Fibroblast of the aortic adventitia (primary cell): ENCODE measurements around the gene CPNE1. TPM values are rescaled to one million over a fixed set of nuclear protein-coding genes. Genes with fewer than 3 reads are reported as not detected.

Experiments
- DNase-seq: peaks from one replicate; pipeline ENCODE4 v3.0.0-alpha.2; 2010; ENCODE audit warnings: low read depth
- H3K4me3 ChIP-seq: 2 replicates; pipeline ENCODE4 v1.5.1; 2011; ENCODE audit warnings: low read depth, mild to moderate bottlenecking, control low read depth, low read length, moderate library complexity
- total RNA-seq: library from RNA; depleted of rRNA; stranded (reverse); fragments of >200 nt; gene quantifications from 2 replicates; pipeline ENCODE4 v1.2.3, GENCODE V29; 2012; ENCODE audit warnings: low replicate concordance
- TF ChIP-seq, protein P1 (sequence below): IDR thresholded peaks from 2 replicates; pipeline ENCODE4 v1.5.1; 2011; ENCODE audit warnings: mild to moderate bottlenecking, low read length, control low read depth, inconsistent platforms; ENCODE audit not compliant: insufficient read depth

The CPNE1 gene
- total RNA-seq, 1 donor: 154 TPM

DNA sequence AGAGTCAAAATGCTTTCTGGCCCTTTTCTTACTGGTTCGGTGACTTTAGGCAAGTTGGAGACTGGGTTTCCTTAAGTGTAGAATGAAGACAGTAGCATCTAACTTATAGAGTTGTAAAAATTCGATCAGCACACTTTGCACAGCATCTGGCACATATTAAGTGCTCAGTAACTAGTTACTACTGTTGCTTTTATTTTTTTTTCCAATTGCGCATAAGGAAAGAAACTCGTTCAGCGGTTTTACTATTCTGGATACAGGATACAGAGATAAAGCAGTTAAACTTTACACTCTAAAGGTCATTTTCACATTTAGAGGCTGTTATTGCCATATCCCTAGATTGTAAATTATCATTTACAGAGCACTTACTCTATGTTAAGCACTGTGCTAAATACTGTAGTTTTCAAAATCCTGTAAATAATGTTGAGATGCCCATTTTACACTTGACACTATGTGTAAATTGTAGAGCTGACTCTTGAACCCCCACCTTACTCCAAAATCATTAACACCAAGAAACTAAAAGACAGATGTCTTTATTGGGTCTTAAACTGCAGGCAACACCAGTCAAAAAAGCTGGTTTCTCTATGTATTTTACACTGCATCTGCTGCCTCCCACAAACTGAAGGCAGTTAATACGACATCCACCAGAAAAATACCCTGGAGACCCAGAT is 35.4 kb upstream of the CPNE1 start:
- H3K4me3 ChIP-seq: peak overlapping the region; percentile 98
- TF ChIP-seq, protein P1, sequence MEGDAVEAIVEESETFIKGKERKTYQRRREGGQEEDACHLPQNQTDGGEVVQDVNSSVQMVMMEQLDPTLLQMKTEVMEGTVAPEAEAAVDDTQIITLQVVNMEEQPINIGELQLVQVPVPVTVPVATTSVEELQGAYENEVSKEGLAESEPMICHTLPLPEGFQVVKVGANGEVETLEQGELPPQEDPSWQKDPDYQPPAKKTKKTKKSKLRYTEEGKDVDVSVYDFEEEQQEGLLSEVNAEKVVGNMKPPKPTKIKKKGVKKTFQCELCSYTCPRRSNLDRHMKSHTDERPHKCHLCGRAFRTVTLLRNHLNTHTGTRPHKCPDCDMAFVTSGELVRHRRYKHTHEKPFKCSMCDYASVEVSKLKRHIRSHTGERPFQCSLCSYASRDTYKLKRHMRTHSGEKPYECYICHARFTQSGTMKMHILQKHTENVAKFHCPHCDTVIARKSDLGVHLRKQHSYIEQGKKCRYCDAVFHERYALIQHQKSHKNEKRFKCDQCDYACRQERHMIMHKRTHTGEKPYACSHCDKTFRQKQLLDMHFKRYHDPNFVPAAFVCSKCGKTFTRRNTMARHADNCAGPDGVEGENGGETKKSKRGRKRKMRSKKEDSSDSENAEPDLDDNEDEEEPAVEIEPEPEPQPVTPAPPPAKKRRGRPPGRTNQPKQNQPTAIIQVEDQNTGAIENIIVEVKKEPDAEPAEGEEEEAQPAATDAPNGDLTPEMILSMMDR: no peak
- DNase-seq: no peak

DNA sequence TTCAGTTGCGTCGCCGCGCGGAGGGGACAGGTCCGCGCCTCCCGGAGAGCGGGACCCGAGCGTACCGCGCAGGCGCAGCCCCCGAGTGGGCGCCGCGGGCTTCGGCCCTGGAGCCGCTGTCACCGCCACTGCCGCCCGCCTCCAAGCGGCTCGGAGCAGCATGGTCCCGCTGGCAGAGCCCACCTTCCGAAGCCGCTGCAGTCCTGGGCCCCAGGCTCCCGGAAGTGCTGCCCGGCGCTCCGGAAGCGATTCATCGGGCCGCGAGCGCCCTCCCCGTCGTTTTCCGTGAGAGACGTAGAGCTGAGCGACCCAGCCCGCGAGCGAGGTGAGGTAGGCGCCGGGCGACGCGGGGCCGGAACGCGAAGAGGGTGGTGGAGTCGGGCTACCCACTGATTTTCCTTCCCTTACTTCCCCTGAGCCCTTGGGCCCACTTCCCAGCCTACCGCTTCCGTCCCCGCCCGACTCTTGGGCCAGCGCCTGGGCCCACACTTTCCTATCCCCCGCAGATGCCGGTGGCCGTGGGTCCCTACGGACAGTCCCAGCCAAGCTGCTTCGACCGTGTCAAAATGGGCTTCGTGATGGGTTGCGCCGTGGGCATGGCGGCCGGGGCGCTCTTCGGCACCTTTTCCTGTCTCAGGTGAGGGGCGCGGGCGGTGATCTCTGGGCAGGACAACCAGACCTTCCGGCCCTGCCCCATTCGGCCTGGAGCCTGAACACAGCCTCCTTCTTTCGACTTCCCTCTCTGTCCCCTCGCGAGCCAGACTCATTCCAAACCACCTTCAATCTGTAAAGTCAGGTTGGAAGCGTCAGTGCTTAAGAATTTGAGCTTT is 34.6 kb upstream of the CPNE1 start, which contains the start of the genes NFS1 and ROMO1:
Gene NFS1, minus strand, starts transcription at position 226 of the 830 bp plus-strand sequence. Its CDS starts 64 bp downstream, at position 162.
Gene ROMO1, plus strand, starts transcription at position 279 of the 830 bp plus-strand sequence. Its CDS starts 228 bp downstream, at position 507.
- peak; percentile 68 for DNase-seq
- peak within 1 kb of the TSS; percentile 98 for H3K4me3 ChIP-seq
- TF ChIP-seq, protein P1: peak; percentile 8

GRCh38 chr20:35698298-35699126 is 33.8 kb upstream of the CPNE1 start:
- peak overlapping the region; percentile 98 for H3K4me3 ChIP-seq
- DNase-seq: no peak
- TF ChIP-seq, protein P1: no peak

- DNase-seq: no peak
- peak overlapping the region; percentile 98 for H3K4me3 ChIP-seq
- TF ChIP-seq, protein P1: no peak
These were observed 33.1 kb upstream of the CPNE1 start for GRCh38 chr20:35697696-35698297.

- DNase-seq: no peak
- TF ChIP-seq, protein P1: no peak
- no peak overlapping the region for H3K4me3 ChIP-seq
These were observed 31.3 kb upstream of the CPNE1 start for GRCh38 chr20:35695978-35696377.

DNA sequence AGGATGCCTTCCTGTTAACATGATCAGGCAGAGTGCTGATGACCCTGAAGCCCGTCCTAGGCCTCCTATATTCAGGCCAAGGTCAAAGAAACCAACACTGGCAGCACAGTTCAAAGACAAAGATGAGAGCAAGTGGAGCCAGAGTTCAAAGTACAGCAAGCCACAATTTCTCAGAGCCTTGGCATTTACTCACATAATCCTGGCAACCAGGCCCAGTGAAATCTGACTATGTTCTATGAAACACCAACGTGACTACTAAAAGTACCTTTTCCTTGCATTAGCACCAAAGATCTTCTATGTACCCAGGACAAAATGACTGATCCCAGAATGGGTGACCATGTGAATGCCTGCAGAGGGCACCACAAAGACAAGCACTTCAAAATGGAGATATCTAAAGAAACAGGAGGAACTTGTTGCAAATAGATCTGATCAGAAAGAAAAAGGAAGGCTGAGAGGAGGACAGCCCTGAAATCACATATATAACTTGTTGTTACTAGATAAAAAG is 30.6 kb upstream of the CPNE1 start:
- H3K4me3 ChIP-seq: no peak overlapping the region
- DNase-seq: no peak
- TF ChIP-seq, protein P1: no peak
